Stimulated activated CD4-positive, alpha-beta T cell treated with anti-CD3 and anti-CD28 coated beads, Interleukin-2, amount 100 ng/mL, for 48 hours (primary cell): Measurements from ENCODE around the gene ARSI.

ENCODE experiments used
- DNase-seq, 2 donors: peaks; one replicate each; pipeline ENCODE4 v3.0.0-alpha.2; 2020

The ARSI gene

DNA sequence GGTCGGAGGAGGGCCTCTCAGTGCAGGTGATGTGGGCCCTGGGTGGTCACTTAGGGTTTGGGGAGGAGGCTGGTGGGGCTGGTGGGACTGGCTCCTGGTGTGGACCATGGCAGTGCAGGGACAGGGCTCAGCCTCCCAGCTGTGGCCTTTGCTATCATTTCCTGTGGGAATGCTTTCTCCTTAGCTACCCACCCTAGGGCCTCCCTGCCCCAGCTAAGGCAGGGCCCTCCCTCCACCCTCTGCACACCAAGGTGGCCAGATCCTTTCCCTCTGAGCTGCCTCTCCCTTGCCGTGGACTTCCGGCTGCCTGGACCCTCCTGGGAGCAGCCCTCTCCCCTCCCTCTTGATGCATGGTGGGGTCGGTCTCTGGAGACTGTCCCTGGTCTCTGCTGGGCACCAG lies 22.7 kb upstream of the ARSI start:
- no peak for DNase-seq

- no peak for DNase-seq
Measured at GRCh38 chr5:150323819-150324218, 21.1 kb upstream of the ARSI start.

DNA sequence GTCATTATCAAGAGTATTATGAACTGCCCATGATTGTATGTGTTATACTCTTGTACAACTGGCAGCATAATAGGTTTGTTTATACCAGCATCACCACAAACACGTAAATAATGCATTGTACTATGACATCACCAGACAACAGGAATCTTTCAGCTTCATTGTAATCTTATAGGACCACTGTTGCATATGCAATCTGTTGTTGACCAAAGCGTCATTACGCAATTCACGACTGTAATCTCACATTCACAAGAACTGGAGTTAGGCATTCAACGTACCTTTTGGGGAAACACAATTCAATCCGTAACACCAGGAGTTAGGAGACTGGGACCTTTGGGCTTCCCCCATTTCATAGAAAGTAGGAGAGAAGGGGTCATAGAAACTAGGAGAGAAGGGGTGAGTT lies 20.4 kb upstream of the ARSI start:
- no peak for DNase-seq

- DNase-seq: no peak
Measured at GRCh38 chr5:150322202-150322601, 19.5 kb upstream of the ARSI start.

GRCh38 chr5:150321784-150322183 lies 19.1 kb upstream of the ARSI start:
- DNase-seq: no peak

DNA sequence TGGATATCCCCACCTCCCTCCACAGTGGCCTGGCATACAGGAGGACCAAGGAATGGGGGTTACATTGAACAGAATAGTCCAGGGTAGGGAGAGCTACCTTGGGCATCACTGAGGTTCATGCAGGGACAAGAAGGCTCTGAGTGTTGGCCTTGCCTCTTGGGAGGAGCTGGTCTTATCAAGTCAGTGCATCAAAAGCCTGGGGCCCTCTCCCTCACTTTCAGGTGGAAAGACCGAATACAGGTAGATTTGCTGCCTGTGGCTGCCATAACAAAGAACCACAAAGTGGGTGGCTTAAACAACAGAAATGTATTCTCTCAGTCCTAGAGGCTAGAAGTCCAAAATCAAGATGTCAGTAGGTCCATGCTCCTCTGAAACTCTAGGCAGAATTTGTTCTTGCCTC lies 18.5 kb upstream of the ARSI start:
- no peak for DNase-seq

DNA sequence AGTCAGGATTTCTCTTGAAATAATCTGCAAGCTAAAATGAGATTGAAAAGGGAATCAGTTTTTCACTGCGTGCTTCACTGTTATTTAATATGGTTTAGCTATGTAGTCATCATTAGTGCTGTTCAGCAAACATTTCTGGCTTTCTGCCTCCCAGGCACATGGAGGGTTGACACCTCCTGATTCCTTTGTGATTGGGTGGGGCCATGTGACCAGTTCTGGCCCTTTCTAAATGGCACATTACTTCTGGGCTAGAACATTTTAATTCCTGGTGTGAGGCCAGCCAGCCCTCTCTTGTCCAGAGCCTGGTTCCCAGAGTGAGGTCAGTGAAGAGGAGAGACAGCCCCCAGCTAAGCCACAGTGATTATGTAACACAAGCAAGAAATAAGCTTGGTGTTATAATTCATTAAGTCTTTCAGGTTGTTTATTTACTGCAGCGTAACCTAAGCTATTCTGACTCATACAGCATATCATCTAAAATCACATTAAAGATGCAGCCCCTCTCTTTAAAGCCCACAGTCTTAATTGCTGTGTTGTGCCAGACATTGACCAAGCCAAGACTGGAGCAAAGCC lies 17.4 kb upstream of the ARSI start:
- no peak for DNase-seq

GRCh38 chr5:150319484-150319790 lies 16.7 kb upstream of the ARSI start:
- DNase-seq: no peak

DNA sequence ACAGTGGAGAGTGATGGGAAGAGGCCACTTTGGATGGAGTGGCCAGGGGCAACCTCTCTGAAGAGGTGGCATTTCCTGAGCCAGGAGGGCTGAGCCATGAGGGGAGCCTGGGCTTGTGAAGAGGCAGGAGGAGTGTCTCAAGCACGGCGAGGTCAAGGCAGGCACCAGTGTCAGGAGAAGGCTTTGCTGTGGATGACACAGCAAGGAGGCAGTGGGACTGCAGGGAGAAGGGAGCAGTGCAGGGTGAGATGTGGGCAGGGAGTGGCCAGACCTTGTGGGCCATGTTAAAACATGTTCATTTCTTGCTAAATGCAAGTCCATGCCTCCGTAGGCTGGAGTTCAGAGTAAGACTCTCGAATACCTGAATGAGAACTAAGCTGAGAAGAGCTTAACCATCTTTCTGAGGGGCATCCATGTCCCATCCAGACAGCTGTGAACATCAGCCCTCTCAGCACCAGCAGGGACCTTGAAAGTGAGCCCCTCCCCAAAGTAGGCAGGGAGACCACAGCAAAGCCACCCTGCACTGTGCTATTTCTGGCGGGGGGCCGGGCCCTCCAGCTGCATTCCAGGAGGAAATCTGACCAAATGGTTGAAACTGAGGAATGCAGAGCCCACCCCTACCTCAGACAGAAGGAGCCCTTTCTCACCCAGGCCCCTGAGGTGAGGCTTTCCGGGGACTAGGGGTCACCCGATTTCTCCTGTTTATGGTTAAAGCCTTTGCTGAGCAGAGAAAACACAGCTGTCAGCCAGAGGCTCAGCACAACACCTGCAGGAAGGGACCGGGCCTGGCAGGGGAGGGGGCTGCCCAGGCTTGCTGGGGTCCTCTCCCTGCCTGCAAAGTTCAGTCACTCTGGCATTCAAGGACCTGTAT lies 16.1 kb upstream of the ARSI start:
- DNase-seq: no peak

DNA sequence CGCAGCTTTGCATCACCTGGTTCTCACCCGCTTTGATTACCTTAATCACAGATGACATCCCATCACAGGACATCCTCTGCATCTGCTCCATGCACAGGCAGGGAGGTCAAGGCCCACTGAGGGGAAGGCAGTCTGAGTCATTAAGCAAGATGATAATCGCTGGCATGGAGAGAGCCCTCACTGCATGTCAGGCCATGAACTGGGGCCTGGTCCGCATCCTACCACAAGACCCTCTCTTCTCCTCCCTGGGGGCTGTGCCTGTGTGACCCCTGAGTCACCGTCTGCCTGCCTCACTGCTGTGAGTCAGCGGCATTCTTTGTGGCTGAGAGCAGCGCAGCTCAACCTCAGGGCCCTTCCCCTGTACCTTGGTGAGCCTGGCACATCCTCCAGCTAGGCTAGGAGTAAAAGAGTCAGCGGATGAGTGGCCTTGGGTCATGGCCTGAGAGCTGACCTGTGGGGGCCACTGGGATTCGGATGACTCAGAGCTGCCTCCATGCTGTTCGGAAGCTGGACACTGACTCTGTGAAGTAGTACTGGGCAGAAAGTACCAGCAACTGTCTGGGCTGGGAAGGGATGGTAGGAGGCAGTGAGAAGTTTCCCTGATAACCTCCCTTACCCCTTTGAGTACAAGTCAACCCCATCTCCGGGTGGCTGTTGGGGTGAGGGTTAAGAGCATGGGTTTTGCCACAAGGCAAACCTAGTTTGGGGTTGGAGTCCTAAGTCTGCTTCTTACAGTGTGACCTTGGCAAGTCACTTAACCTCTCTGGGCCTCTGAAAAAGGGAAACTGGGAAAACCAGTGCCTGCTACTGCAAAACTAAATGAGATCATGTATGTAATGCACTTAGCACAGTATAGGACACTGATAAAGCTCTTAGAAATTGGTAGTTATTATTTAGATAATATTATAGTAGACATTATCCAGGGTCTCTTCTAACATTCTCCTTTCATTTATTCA lies 14.6 kb upstream of the ARSI start:
- DNase-seq: no peak

DNA sequence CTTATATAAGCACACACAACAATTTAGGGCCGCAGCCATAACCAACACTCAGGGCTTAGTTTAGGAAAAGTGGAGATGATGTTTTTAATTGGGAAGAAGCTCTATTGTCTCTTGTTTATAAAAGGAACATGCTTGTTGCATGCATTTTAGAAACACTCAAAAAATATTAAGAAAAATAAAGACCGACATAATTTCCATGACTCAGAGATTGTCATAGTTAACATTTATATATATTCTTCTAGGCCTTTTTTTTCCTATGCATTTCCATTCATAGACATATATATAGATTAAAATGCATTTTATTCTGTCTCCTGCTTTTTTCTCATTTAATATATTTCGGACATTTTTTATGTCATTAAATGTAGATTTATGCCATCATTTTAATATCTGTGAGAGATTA lies 13.6 kb upstream of the ARSI start:
- no peak for DNase-seq

GRCh38 chr5:150315245-150315644 lies 12.5 kb upstream of the ARSI start:
- no peak for DNase-seq

DNA sequence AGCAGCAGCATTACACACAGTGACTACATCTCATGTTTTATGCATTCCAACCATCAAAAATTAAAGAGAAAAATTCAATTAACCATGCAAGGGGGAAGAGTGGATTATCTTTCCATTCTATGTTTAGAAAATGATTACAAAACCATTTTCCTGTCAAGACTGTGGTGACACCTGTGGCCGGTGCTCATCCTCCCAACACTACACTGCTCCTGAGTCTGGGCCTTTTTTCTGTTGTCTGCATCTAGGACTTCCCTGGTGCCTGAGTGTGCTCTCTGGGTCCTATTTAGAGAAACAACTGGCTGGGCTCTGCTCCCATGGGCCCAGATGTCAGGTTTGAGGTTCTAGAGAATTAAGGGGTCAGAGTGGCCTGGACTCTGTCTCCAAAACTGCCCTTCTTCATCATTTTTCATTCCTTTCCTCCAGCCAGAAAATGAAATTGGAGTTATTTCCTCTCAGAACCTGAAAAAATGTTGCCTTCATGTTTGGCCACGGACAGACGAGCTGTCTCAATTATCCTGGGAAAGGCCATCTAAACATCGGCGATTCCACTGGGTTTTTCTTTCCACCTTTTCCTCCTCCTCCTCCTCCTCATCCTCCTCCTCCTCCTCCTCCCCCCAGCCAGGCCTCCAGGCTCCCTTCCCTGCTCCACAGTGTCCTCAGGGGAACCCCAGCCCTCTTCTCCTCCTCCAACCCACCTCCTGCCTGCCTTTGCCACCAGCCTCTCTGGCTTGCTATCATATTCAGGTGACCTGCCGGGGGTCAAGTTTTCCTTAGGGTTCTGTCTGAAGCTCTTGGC lies 11.4 kb upstream of the ARSI start:
- DNase-seq: no peak

DNA sequence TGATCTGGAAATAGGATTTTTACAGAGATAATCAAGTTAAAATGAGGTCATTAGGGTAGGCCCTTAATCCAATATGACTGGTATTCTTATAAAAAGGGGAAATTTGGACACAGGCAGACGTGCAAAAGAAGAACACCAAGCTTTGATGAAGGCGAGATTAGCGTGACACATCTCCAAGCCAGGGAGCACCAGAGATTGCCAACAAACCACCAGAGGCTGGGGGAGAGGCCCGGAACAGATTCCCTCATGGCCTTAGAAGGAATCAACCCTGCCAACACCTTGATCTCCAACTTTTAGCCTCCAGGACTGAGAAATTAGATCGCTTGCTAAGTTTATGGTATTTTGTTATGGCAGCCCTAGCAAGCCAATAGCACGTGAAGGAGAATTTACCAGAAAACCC lies 10.8 kb upstream of the ARSI start:
- DNase-seq: no peak

- DNase-seq: no peak
Measured at GRCh38 chr5:150312518-150312917, 9.8 kb upstream of the ARSI start.

- no peak for DNase-seq
Measured at GRCh38 chr5:150311015-150311692, 8.4 kb upstream of the ARSI start.

DNA sequence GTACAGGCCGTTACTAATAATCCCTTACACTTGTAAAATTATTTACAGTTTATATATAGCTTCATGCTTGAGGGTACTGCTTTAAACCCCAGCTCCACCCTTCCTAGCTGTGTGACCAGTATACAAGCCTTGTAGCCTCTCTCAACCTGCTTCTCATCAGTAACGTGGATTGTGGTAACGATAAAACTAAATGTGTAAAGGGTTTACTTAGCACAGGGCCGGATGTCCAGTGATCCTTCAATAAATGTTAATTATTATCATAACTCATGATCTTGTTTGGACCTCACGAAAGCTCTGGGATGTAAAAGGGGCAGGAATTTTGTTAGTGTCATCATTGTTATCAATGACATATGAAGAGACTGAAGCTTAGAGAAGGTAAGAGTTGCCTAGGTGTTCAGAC lies 7.5 kb upstream of the ARSI start:
- no peak for DNase-seq

DNA sequence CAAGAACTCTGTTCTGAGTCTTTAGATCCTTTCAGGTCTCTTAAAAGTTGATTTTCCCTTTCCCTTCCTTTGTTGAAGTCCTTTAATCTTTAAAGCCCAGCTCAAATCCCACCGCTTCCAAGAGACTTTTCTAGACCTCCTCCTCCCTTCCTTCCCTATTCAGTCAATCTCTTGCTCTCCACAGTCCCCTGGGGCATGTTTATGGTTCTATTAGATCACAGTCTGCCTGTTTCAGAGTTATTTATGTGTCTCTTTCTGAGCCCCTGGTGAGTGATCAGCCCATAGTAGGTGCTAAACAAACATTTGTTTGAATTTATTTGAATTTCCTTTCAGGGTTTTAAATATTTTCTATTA lies 7.2 kb upstream of the ARSI start:
- no peak for DNase-seq

DNA sequence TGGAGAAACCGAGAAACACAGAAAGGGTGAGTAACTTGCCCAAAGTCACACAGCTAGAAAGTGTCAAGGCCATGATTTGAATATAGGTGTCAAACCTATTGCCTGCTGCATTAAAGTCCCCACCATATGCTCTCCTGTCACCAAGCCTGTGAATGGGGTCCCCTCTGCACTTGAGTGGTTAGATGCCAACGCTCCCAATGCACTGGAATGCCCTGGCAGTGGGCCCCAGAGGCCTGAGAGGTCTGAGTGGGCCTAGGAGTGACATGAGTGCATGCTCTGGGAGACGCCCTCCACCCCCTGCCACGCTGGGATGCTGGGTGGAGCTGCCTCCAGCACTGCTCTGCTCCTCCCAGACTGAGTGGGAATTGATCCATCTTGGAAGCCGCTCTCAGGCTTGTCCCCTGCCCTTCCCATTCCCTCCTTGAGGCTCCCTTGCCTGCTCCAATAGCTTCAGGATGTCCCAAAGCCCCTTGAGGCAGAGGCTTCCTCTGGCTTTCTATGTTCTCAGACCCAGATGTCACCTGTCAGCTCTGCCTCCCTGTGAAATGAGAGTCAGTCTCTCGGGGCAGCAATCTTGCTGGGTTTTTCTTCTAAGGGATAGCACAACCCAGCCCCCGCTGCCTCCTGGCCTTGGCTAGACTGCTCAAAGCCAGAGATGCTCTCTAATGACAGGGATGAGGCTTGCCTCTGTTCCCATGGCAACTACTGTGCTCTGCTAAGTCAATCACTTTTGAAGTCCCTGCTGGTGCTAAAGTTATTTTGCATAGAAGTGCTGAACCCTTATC lies 6.6 kb upstream of the ARSI start:
- no peak for DNase-seq

GRCh38 chr5:150307617-150308426 lies 5.1 kb upstream of the ARSI start:
- DNase-seq: no peak

- no peak for DNase-seq
Measured at GRCh38 chr5:150306775-150307174, 4.1 kb upstream of the ARSI start.
